Measurements from ENCODE around the gene PLIN4.
A peak's percentile ranks its signal among the peaks of the same experiment; 100 is the strongest.
"Not testable (repeated sequence)": the region's sequence is repeated elsewhere in the genome, so short reads cannot be mapped to it uniquely, and the experiment has no call there.

Gene PLIN4

GRCh38 chr19:4536798-4537197, 18.5 kb upstream of the PLIN4 start:
- no peak overlapping the region for H3K4me3 Mint-ChIP-seq
- H3K9me3 Mint-ChIP-seq, result no peaks in the 10 kb centered on the region
- H3K27me3 Mint-ChIP-seq, result peaks cover 5% of the 10 kb centered on the region
- H3K27ac Mint-ChIP-seq, result no peak overlapping the region
- H3K36me3 Mint-ChIP-seq, result no peaks in the 10 kb centered on the region
- peaks cover 16% of the 10 kb centered on the region for H3K4me1 Mint-ChIP-seq

GRCh38 chr19:4534836-4535658, 16.8 kb upstream of the PLIN4 start, which contains the start of gene PLIN5:
PLIN5 (minus strand) TSS chr19:4535224; CDS start chr19:4534074, 1,150 bp downstream.
- Mint-ChIP-seq H3K9me3 (no peaks in the 10 kb centered on the region), H3K4me3 (no peak within 1 kb of the TSS), H3K36me3 (no peaks in the 10 kb centered on the region), H3K4me1 (peaks cover 10% of the 10 kb centered on the region), H3K27ac (no peak within 1 kb of the TSS), H3K27me3 (peaks cover 5% of the 10 kb centered on the region)

DNA sequence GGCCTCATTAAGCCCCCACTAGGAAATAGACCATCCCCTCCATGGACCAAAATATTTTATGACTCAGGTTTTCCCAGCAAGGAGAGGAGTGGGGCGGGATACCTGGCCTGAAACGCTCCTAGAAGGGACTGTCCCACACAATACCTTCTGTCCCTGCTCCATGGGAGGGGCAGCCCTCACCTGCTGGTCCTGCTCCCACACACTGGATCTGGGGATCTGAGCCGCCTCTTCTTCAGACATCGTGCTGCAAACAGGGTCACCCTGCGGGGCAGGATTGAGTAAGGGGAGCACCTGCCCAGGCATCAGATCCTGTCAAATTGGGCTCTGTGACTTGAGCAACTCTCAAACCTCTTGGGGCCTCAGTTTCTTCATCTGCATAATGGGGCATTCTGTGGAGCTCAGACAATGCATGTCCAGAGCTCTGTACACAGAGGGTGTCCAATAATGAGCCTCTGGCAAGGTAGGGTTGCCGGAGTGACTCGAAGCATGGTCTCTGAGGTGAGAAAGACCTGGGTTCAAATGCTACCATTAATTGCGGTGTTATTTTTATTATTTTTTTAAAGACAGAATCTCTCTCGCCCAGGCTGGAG, 15.6 kb upstream of the PLIN4 start:
- H3K9me3 Mint-ChIP-seq, result no peaks in the 10 kb centered on the region
- no peaks in the 10 kb centered on the region for H3K36me3 Mint-ChIP-seq
- H3K4me3 Mint-ChIP-seq, result no peak overlapping the region
- peaks cover 6% of the 10 kb centered on the region for H3K4me1 Mint-ChIP-seq
- peaks cover 2% of the 10 kb centered on the region for H3K27me3 Mint-ChIP-seq
- no peak overlapping the region for H3K27ac Mint-ChIP-seq

GRCh38 chr19:4533334-4533733, 15.0 kb upstream of the PLIN4 start:
- Mint-ChIP-seq H3K36me3 (no peaks in the 10 kb centered on the region), H3K4me1 (peaks cover 6% of the 10 kb centered on the region), H3K27me3 (peaks cover 2% of the 10 kb centered on the region), H3K9me3 (no peaks in the 10 kb centered on the region), H3K4me3 (no peak overlapping the region), H3K27ac (no peak overlapping the region)

DNA sequence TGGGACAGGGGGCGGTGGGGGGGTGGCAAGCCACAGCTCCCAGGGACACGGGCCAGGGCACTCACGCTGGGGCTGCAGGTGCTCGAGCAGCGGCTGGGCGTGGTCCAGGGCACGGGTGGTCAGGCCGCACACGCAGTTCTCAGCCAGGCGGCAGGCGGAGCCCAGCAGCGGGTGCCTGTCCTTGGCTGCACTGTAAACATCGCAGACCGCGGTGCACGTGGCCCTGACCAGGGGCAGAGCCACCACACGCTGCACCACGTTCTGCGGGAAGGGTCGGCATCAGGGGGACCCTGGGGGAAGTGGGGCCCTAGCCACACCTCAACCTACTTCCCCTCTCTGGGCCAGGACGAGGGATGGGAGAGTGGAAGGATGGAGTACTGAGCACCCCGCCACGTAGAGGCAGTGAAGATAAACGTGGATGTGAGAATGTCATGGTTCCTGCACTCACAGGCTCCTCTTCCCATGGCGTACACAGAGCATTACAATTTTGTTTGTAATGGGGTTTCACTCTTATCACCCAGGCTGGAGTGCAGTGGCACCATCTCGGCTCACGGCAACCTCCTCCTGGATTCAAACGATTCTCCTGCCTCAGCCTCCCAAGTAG, 13.4 kb upstream of the PLIN4 start:
- Mint-ChIP-seq H3K27ac (no peak overlapping the region), H3K9me3 (no peaks in the 10 kb centered on the region), H3K27me3 (no peaks in the 10 kb centered on the region), H3K4me3 (no peak overlapping the region), H3K4me1 (peaks cover 6% of the 10 kb centered on the region), H3K36me3 (no peaks in the 10 kb centered on the region)

- Mint-ChIP-seq H3K4me3 (no peak overlapping the region), H3K27ac (no peak overlapping the region), H3K36me3 (no peaks in the 10 kb centered on the region), H3K9me3 (no peaks in the 10 kb centered on the region), H3K4me1 (no peaks in the 10 kb centered on the region), H3K27me3 (no peaks in the 10 kb centered on the region)
These were observed 11.7 kb upstream of the PLIN4 start for GRCh38 chr19:4529924-4530522.

- H3K27me3 Mint-ChIP-seq, result no peaks in the 10 kb centered on the region
- H3K36me3 Mint-ChIP-seq, result no peaks in the 10 kb centered on the region
- no peaks in the 10 kb centered on the region for H3K9me3 Mint-ChIP-seq
- no peak overlapping the region for H3K4me3 Mint-ChIP-seq
- H3K4me1 Mint-ChIP-seq, result no peaks in the 10 kb centered on the region
- no peak overlapping the region for H3K27ac Mint-ChIP-seq
These were observed 10.6 kb upstream of the PLIN4 start for GRCh38 chr19:4528843-4529242.

GRCh38 chr19:4527377-4527776, 9.1 kb upstream of the PLIN4 start:
- H3K4me1 Mint-ChIP-seq, H3K36me3 Mint-ChIP-seq, H3K27ac Mint-ChIP-seq, H3K9me3 Mint-ChIP-seq, H3K4me3 Mint-ChIP-seq, H3K27me3 Mint-ChIP-seq: not testable (repeated sequence)

GRCh38 chr19:4525563-4526002, 7.3 kb upstream of the PLIN4 start:
- Mint-ChIP-seq H3K27me3 (no peaks in the 10 kb centered on the region), H3K36me3 (no peaks in the 10 kb centered on the region), H3K4me1 (no peaks in the 10 kb centered on the region), H3K4me3 (no peak overlapping the region), H3K9me3 (no peaks in the 10 kb centered on the region), H3K27ac (no peak overlapping the region)

- no peaks in the 10 kb centered on the region for H3K36me3 Mint-ChIP-seq
- no peaks in the 10 kb centered on the region for H3K27me3 Mint-ChIP-seq
- H3K4me1 Mint-ChIP-seq, result no peaks in the 10 kb centered on the region
- H3K9me3 Mint-ChIP-seq, result no peaks in the 10 kb centered on the region
- H3K27ac Mint-ChIP-seq, result no peak overlapping the region
- H3K4me3 Mint-ChIP-seq, result no peak overlapping the region
These were observed 6.7 kb upstream of the PLIN4 start for GRCh38 chr19:4524808-4525562.

- Mint-ChIP-seq H3K27ac (no peak overlapping the region), H3K4me1 (no peaks in the 10 kb centered on the region), H3K36me3 (no peaks in the 10 kb centered on the region), H3K27me3 (peaks cover 4% of the 10 kb centered on the region), H3K4me3 (no peak overlapping the region), H3K9me3 (no peaks in the 10 kb centered on the region)
These were observed 5.2 kb upstream of the PLIN4 start for GRCh38 chr19:4523306-4524110.

- Mint-ChIP-seq H3K4me3 (no peak overlapping the region), H3K9me3 (no peaks in the 10 kb centered on the region), H3K27me3 (peaks cover 4% of the 10 kb centered on the region), H3K27ac (no peak overlapping the region), H3K36me3 (no peaks in the 10 kb centered on the region), H3K4me1 (no peaks in the 10 kb centered on the region)
These were observed 4.2 kb upstream of the PLIN4 start for GRCh38 chr19:4522291-4523002.

DNA sequence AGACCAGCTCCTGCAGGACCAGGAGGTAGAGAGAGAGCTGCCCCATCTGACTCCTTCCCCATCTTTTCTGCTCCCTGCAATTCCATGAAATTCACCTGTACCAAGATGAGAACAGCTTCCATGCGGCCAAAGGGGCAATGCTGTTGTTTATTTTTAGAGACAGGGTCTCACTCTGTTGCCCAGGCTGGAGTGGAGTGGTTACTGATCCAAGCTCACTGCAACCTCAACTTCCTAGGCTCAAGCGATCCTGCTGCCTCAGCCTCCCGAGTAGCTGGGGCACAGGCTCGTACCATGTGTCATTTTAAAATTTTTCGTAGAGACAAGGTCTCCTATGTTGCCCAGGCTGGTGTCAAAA, 3.6 kb upstream of the PLIN4 start:
- H3K9me3 Mint-ChIP-seq, result no peaks in the 10 kb centered on the region
- H3K36me3 Mint-ChIP-seq, result no peaks in the 10 kb centered on the region
- H3K4me3 Mint-ChIP-seq, result no peak overlapping the region
- H3K27me3 Mint-ChIP-seq, result peaks cover 4% of the 10 kb centered on the region
- H3K4me1 Mint-ChIP-seq, result no peaks in the 10 kb centered on the region
- no peak overlapping the region for H3K27ac Mint-ChIP-seq

GRCh38 chr19:4521170-4521887, 3.0 kb upstream of the PLIN4 start:
- peak overlapping the region; percentile 67 for H3K27ac Mint-ChIP-seq
- H3K4me3 Mint-ChIP-seq, result no peak overlapping the region
- H3K4me1 Mint-ChIP-seq, result no peaks in the 10 kb centered on the region
- H3K27me3 Mint-ChIP-seq, result peaks cover 4% of the 10 kb centered on the region
- no peaks in the 10 kb centered on the region for H3K9me3 Mint-ChIP-seq
- H3K36me3 Mint-ChIP-seq, result no peaks in the 10 kb centered on the region

All from activated naive CD4-positive, alpha-beta T cell treated with anti-CD3 and anti-CD28 coated beads, Interleukin-2, amount 50 U/mL, for 24 hours (primary cell).